Skin epidermis (tissue), 12 donors: ENCODE measurements around the gene CCDC63.
"Not testable (repeated sequence)": the region's sequence is repeated elsewhere in the genome, so short reads cannot be mapped to it uniquely, and the experiment has no call there.

Source experiments
- H3K27ac ChIP-seq, 21 experiments: fragments of 200-600 bp; sonication (generic) in 11 of 21; one replicate each; pipeline ENCODE4 v1.5.0; 2020; ENCODE audit warnings: mild to moderate bottlenecking in 3 of 21, inconsistent platforms in 2 of 21, moderate library complexity in 2 of 21
- H3K4me3 ChIP-seq, 7 experiments: fragments of 200-600 bp; sonication (generic) in 2 of 7; one replicate each; pipeline ENCODE4 v1.5.0; 2020; ENCODE audit warnings: inconsistent platforms in 2 of 7, mild to moderate bottlenecking in 2 of 7, moderate library complexity in 1 of 7

Gene CCDC63

GRCh38 chr12:110841007-110841406 is 5.8 kb upstream of the CCDC63 start:
- H3K27ac ChIP-seq, result no peak overlapping the region
- no peak overlapping the region for H3K4me3 ChIP-seq

- H3K4me3 ChIP-seq, result no peak overlapping the region
- no peak overlapping the region for H3K27ac ChIP-seq
These were observed 2.7 kb upstream of the CCDC63 start for GRCh38 chr12:110844131-110844530.

DNA sequence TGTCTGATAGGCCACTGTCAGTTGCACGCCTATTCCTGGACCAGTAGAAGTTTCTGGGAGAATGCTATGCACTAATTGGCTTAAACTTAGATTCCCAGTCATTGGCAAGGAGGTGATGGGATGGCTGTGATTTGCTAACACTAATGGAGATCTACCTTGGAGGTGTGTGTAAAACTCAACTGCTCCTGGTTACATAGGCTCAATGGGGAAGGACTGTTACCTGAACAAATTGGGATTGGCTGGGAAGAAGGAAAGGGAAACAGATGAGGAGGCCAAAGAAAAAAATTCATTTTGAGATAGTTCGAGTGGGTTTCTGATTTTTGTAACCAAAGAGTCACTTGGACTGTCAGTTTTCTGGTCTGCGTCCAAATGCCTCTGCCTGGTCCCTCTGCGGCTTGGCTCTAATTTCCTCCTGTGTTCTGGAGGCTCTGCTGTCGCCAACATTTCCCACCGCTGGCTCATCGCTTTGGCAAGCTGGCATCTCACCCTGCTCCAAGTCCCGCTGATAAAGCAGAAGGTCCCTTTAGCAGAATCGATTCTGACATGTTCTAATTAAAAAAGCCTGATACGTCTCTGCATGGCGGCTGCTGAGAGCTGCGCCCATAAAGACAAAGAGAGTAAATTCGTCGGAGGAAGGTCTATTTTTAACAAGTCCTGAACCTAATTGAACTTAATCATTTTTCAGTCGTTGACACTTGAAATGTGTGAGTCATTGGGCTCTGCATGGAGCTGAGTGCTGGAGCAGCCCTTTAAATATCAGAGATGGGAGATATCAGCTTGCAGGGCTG is 2.0 kb upstream of the CCDC63 start:
- Histone ChIP-seq H3K4me3 (no peak overlapping the region), H3K27ac (no peak overlapping the region)

GRCh38 chr12:110845339-110845682 is 1.5 kb upstream of the CCDC63 start:
- H3K4me3 ChIP-seq, result no peak overlapping the region

GRCh38 chr12:110848314-110848923 is 1.6 kb downstream of the CCDC63 start:
- no peak overlapping the region for H3K4me3 ChIP-seq
- H3K27ac ChIP-seq, result no peak overlapping the region

More at GRCh38 chr12:110845339-110845682, 1.5 kb upstream of the CCDC63 start:
- no peak overlapping the region for H3K27ac ChIP-seq

GRCh38 chr12:110849221-110849620 is 2.4 kb downstream of the CCDC63 start:
- no peak overlapping the region for H3K27ac ChIP-seq
- H3K4me3 ChIP-seq, result no peak overlapping the region

DNA sequence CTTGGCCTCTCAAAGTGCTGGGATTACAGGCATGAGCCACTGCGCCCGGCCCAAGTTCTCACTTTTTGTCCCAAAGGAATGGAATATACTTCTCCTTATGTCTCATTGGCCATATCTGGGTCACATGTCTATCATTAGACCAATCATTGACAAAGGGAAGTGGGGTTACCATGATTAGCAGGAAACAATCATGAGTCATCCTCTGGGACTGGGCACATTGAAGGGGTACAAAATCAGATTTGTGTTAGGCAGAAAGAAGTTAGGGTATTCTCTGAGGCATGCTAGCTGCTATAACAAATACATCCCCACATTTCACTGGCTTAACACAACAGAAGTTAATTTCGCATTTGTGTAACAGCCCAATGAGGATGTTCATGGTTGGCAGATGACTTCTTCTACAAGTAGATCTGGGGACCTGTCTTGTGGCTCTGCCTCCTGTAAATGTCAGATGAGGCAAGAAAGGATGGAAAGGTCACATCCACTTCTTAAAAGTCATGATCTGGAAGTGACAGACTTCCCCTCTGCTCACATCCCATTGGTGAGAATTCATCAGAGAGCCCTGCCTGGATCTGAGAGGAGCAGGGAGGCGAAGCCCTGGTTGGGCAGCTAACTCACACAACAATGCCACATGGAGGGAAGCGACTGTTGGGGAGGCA is 3.1 kb downstream of the CCDC63 start:
- Histone ChIP-seq H3K27ac (no peak overlapping the region), H3K4me3 (no peak overlapping the region)

DNA sequence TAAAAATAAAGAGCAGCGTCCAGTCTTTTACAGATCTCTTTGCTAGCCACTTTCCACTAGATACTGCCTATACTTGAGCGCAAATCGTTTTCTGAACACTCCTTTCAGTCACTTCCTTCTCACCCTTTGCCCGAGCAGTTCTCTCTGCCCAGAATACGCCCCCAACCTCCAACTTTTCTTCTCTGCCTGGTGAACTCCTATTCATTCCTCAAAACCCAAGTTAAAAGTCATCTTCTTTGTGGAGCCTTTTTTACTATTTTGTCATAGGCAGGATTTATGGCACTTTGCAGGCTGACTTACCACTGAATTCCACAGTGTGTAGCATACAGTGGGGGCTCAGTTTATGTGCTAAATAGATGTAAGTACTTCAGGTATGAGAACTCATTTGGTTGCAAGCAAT is 4.0 kb downstream of the CCDC63 start:
- no peak overlapping the region for H3K27ac ChIP-seq

GRCh38 chr12:110853836-110854235 is 7.0 kb downstream of the CCDC63 start:
- Histone ChIP-seq H3K27ac (no peak overlapping the region), H3K4me3 (no peak overlapping the region)

More for the DNA sequence above, 4.0 kb downstream of the CCDC63 start:
- H3K4me3 ChIP-seq, result no peak overlapping the region

GRCh38 chr12:110856542-110856941 is 9.8 kb downstream of the CCDC63 start:
- Histone ChIP-seq H3K4me3 (no peak overlapping the region), H3K27ac (no peak overlapping the region)

DNA sequence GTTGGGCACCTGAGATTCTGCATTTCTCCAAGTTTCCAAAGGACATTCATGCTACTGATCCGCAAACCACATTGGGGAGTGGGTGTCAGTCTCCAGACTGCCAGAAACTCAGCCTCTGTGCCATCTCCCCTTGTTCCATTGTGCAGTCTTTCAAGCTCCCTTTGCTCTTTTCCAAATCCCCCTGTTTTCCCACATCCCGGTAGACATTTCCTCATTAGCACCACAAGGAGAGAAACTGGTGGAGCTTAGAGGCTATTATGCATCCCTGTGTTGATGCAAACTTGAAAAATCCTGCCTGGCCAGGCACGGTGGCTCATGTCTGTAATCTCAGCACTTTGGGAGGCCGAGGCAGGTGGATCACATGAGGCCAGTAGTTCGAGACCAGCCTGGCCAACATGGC is 10.7 kb downstream of the CCDC63 start:
- H3K4me3 ChIP-seq, result no peak overlapping the region
- H3K27ac ChIP-seq, result no peak overlapping the region

GRCh38 chr12:110857954-110858353 is 11.2 kb downstream of the CCDC63 start:
- not testable (repeated sequence) for H3K4me3 ChIP-seq

GRCh38 chr12:110858848-110859247 is 12.1 kb downstream of the CCDC63 start:
- no peak overlapping the region for H3K27ac ChIP-seq

More at GRCh38 chr12:110857954-110858353, 11.2 kb downstream of the CCDC63 start:
- not testable (repeated sequence) for H3K27ac ChIP-seq

DNA sequence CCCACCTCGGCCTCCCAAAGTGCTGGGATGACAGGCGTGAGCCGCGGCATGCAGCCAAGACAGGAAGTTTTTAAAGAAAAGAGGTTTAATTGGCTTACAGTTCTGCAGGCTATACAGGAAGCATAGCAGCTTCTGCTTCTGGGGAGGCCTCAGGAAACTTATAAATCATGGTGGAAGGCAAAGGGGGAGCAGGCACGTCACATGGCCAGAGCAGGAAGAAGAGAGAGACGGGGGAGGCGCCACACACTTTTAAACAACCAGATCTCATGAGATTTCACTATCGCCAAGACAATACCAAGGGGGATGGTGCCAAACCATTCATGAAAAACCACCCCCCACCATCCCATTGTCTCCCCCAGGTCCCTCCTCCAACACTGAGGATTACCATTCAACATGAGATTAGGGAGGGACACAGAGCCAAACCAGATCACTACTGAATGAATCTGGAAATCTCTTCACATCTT is 14.1 kb downstream of the CCDC63 start:
- no peak overlapping the region for H3K27ac ChIP-seq
- no peak overlapping the region for H3K4me3 ChIP-seq

More at GRCh38 chr12:110858848-110859247, 12.1 kb downstream of the CCDC63 start:
- H3K4me3 ChIP-seq, result no peak overlapping the region

GRCh38 chr12:110861729-110862128 is 14.9 kb downstream of the CCDC63 start:
- H3K27ac ChIP-seq, result no peak overlapping the region
- no peak overlapping the region for H3K4me3 ChIP-seq

DNA sequence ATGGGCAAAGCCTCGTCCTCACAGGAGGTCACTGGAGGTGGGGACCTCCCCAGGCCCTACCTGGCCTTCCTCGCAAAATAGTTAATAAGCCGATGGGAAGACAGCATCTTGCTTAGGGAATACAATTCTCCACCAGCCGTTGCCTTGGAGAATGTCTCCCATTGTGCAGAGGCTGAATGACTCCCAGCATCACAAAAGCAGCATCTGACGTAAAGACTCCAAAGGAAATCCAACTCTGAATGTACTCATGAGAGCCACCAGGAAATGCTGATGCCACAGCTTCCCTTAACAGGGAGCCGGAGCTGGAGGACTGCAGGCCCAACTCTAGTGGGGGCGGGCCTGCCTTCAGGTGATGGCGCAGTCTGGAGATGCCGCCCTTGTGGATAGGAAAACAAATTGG is 15.5 kb downstream of the CCDC63 start:
- no peak overlapping the region for H3K27ac ChIP-seq
- H3K4me3 ChIP-seq, result no peak overlapping the region

- Histone ChIP-seq H3K4me3 (no peak overlapping the region), H3K27ac (no peak overlapping the region)
These were observed 16.4 kb downstream of the CCDC63 start for GRCh38 chr12:110863161-110863560.

- Histone ChIP-seq H3K27ac (no peak overlapping the region), H3K4me3 (no peak overlapping the region)
These were observed 18.7 kb downstream of the CCDC63 start for GRCh38 chr12:110865521-110865920.

DNA sequence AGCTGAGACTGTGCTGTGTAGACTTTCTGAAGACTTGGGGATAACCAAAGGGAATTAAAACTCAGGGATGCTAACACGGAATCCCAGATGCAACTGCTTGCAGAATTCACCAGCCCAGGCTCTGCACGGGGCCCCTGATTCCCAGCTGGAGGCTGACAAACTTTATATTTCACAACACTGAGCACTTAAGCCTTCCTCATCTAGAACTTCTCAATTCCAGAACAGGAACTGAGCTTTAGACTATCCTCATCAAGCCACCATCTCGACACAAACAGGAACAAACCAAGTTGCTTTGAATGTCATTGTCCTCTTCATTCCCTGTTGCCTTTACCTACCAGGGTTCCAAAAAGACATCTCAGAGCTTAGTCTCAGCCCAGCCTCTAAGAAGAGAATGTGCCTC is 22.2 kb downstream of the CCDC63 start:
- Histone ChIP-seq H3K4me3 (no peak overlapping the region), H3K27ac (peak overlapping the region in 1 of 21 experiments; percentile 30)

- peak overlapping the region in 1 of 21 experiments; percentile 30 for H3K27ac ChIP-seq
- no peak overlapping the region for H3K4me3 ChIP-seq
These were observed 23.0 kb downstream of the CCDC63 start for GRCh38 chr12:110869803-110870202.

GRCh38 chr12:110872100-110872499 is 25.3 kb downstream of the CCDC63 start:
- H3K4me3 ChIP-seq, result no peak overlapping the region
- no peak overlapping the region for H3K27ac ChIP-seq
